NCI-H1436 treated with DMSO at 0.1 percent for 48 hours (cell line): Measurements from ENCODE around the gene ELP4.

Experiments
- DNase-seq: peaks from one replicate; lab custom pipeline; 2025; lab: John Stamatoyannopoulos, UW

ELP4 gene

GRCh38 chr11:31772412-31772811 is 262.8 kb downstream of the ELP4 start:
- DNase-seq = no peak

- DNase-seq = no peak
Observed at GRCh38 chr11:31779374-31779791, 269.8 kb downstream of the ELP4 start.

GRCh38 chr11:31780078-31780477 is 270.5 kb downstream of the ELP4 start:
- DNase-seq = no peak

- DNase-seq = no peak
Observed at GRCh38 chr11:31780480-31780971, 271.0 kb downstream of the ELP4 start.

- no peak for DNase-seq
Observed at GRCh38 chr11:31782257-31782656, 272.7 kb downstream of the ELP4 start.

DNA sequence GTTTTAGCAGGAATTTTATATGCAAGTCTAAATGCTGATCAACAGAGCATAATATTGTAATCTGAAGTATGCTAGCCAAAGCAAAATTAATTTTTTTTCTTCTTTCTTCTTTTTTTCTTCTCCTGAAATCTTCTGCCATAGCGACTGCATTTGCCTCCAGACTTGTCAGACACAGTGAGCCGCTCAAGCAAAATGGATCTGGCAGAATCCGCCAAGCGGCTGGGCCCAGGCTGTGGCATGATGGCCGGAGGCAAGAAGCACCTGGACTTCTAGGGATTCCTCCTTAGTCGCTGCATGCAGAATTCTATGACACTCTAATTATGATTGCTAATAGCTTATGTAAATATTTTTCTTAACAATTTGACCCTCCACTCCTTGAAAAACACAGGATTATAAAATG is 273.7 kb downstream of the ELP4 start:
- DNase-seq = no peak

DNA sequence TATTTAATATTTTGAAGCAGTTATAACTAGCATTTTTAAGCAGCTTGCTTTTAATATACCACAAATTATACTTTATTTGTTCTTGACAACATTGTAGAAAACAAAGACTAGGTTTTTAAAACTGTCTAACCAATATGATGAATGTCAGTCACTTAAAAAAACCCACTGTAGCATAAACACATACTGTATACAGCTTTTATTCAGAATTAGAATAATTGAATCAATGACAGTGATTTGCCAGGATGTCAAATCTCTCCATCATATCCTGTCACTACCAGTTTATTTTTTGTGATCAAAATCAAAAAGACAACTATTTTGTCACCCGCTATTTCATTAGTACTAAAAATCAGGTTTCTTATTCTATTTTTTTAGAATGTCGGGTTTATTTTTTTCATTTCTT is 275.0 kb downstream of the ELP4 start:
- no peak for DNase-seq

- DNase-seq = no peak
Observed at GRCh38 chr11:31786996-31787685, 277.6 kb downstream of the ELP4 start.

DNA sequence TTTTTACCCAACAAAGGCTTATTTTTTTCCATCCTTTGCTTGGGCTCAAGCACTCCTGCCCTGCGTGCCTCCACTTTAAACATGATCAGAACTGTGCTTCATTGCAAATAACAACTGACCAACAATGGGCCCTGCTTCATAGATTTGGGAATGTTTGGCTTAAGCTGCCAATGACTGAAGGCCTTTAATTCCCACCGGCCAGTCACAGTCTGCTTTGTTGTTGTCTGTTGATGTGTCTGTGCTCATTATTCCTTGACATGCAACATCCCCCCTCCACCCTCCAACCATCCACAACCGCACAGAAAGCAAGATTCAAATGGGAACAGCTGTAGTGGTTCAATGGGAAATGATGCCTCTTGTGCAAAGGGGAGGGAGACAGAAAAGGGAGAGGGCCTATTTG is 278.5 kb downstream of the ELP4 start:
- no peak for DNase-seq

- DNase-seq = no peak
Observed at GRCh38 chr11:31790649-31791048, 281.1 kb downstream of the ELP4 start.

- no peak for DNase-seq
Observed at GRCh38 chr11:31792036-31792435, 282.5 kb downstream of the ELP4 start.

DNA sequence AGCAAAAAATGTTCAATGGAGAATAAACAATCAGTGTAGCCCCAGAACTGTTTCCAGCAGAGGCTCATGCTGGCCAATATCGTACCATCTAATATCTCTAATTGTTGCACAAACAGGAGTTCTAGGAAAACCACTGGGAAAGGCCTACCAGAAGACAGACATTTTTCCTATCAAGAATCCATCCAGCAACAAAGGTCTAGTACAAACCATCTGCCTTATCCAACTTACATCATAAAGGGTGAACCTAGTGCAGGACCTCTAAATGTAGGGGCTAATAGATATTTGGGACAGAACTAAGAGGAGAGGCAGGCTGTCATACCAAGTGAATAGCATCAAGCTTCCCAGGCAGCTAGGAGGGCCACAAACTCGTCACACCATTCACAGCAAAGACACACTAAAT is 282.9 kb downstream of the ELP4 start:
- no peak for DNase-seq

- no peak for DNase-seq
Observed at GRCh38 chr11:31793264-31793663, 283.7 kb downstream of the ELP4 start.

- no peak for DNase-seq
Observed at GRCh38 chr11:31794548-31794947, 285.0 kb downstream of the ELP4 start.

DNA sequence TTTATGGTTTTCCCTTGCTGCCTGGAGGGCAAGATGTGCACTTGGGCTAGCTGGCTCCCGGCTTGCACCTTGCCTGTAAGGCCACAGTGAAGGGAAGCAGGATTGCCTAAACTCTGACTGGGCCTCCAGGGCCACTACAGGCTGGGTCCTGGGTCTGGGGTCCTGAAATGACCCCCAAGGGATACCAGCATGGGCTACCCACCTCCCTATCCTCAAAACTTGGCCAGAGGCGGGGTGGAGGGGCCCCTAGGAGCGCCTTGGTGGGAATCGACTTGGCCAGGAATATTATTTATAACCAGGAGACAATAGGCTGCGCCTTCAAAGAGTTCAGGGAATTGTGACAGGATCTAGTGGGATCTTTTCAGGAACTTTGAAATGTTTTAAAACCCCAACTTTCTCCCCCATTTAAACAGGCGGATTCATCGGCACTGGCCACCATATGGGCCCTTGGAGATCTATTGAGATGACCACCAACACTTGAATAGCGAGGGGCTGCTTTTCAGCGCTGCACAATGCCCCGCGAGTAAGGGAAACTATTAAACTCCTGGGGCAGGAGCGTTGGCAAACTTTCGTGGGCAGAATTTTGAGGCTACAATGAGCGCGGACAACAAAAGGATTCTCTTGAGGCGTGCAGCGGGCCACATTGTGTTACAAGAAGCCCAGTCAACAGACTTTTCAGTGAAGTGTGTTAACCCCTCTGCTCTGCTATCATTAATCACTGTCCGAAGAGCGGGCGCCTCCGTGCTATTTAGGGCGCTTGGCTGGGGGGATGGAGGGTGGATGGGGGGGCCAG is 286.3 kb downstream of the ELP4 start:
- DNase-seq = no peak

GRCh38 chr11:31796499-31797189 is 287.1 kb downstream of the ELP4 start:
- DNase-seq = no peak

- no peak for DNase-seq
Observed at GRCh38 chr11:31797190-31798056, 287.9 kb downstream of the ELP4 start.

GRCh38 chr11:31798057-31798553 is 288.5 kb downstream of the ELP4 start:
- DNase-seq = no peak

DNA sequence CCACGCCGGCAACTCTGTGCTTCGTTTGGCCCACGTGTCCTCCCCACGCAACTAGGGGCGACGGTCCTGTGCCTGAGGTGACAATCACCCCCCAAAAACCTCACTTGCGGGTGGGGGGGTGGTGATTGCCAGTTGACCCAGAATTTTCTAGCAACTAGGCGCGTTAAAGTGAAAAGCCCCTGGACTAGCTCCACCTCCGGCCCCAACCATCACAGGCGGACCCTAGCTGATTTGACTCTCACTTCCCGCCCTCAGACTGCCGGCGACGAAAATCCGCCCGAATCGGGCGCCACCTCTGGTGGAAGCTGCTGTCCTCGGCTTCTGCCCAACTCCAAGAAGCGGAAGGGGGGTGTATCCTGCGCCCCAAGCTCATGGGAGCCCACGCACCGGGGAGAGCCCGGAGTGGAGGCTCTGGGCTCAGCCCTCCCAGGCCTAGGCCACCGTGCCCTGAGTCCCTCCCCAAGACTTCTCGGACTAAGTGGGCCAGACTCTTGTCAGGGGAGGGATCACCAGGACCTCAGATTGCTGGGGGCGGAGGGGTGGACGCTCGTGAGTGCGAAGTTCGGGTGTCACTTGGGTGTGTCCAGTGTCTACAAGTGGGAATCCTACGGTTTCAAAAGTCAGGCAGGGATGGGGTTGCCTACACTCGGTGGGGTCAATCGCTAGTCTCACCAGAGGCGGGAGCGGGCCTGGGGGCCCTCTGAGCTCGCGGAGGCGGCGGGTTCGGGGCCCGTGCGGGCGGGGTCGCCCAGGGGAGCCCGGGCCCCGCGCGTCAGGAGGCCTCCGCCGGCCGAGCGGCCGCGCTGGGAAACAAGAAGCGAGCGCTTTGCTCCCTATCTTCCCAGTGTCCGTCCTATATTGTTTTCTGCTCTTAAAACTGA is 289.2 kb downstream of the ELP4 start:
- DNase-seq = no peak
